ENCODE results near the gene NSD1. TPM values are rescaled to one million over a fixed set of nuclear protein-coding genes. Genes with fewer than 3 reads are reported as not detected.

The NSD1 gene
- polyA plus RNA-seq, 1 donor (not counting 4 experiments of a cell fraction or from before 2014, with no cell fraction given): 13.6 TPM

- Histone ChIP-seq H3K36me3 (ENCODE audit: control insufficient read depth in 2 of 2, extremely low read depth in 1 of 2, insufficient read depth in 2 of 2, low read length in 2 of 2) (peaks cover 3 to 4% of the 10 kb centered on the region in 2 experiments), H3K4me1 (ENCODE audit: control insufficient read depth, extremely low read depth, insufficient read depth, low read length) (no peaks in the 10 kb centered on the region), H3K4me2 (ENCODE audit: control insufficient read depth, extremely low read depth, insufficient read depth, low read depth, low read length) (no peak overlapping the region), H3K27me3 (ENCODE audit: control insufficient read depth, extremely low read depth, insufficient read depth, low read length) (no peaks in the 10 kb centered on the region), H3K9ac (ENCODE audit: control insufficient read depth, extremely low read depth, insufficient read depth, low read length) (no peak overlapping the region), H3K9me3 (ENCODE audit: control insufficient read depth, low read depth, low read length) (no peaks in the 10 kb centered on the region), H3K4me3 (ENCODE audit: control insufficient read depth in 2 of 3, extremely low read depth in 1 of 3, insufficient read depth in 2 of 3, low read depth in 1 of 3, low read length in 3 of 3) (no peak overlapping the region), H4K20me1 (ENCODE audit: control insufficient read depth, extremely low read depth, insufficient read depth, low read length) (no peaks in the 10 kb centered on the region), H2AFZ (ENCODE audit: control insufficient read depth, low read length) (no peak overlapping the region), H3K27ac (ENCODE audit: control insufficient read depth, insufficient read depth, low read length) (no peak overlapping the region), H3K9me1 (ENCODE audit: control insufficient read depth, extremely low read depth, insufficient read depth, low read length) (no peaks in the 10 kb centered on the region), H3K79me2 (ENCODE audit: control insufficient read depth, insufficient read depth, low read length) (peaks cover 40% of the 10 kb centered on the region)
- TF ChIP-seq EZH2 (IDR thresholded peaks at IDR 0.05; ENCODE audit: low read length): no peak
- TF ChIP-seq CTCF (optimal IDR thresholded peaks at IDR 0.05 in 1 of 3, IDR thresholded peaks at IDR 0.05 in 1 of 3, conservative IDR thresholded peaks at IDR 0.05 in 1 of 3; ENCODE audit: extremely low read depth in 1 of 3, insufficient read depth in 2 of 3, low read length in 3 of 3): no peak
- DNase-seq (ENCODE audit: low read depth, low spot score) (no peak), FAIRE-seq (no peak)
- dilution Hi-C loops (cut with MboI; ENCODE audit: extremely low pct_ligation_motif_present, low sequenced_read_pairs): no loop called here
Observed at GRCh38 chr5:177188775-177189174, 55.2 kb downstream of the NSD1 start.

GRCh38 chr5:177189416-177189815, 55.8 kb downstream of the NSD1 start:
- Histone ChIP-seq H3K79me2 (ENCODE audit: control insufficient read depth, insufficient read depth, low read length) (peaks cover 35% of the 10 kb centered on the region), H3K9me3 (ENCODE audit: control insufficient read depth, low read depth, low read length) (no peaks in the 10 kb centered on the region), H3K4me1 (ENCODE audit: control insufficient read depth, extremely low read depth, insufficient read depth, low read length) (peaks cover 4% of the 10 kb centered on the region), H3K27me3 (ENCODE audit: control insufficient read depth, extremely low read depth, insufficient read depth, low read length) (no peaks in the 10 kb centered on the region), H3K9ac (ENCODE audit: control insufficient read depth, extremely low read depth, insufficient read depth, low read length) (no peak overlapping the region), H3K27ac (ENCODE audit: control insufficient read depth, insufficient read depth, low read length) (no peak overlapping the region), H4K20me1 (ENCODE audit: control insufficient read depth, extremely low read depth, insufficient read depth, low read length) (no peaks in the 10 kb centered on the region), H3K9me1 (ENCODE audit: control insufficient read depth, extremely low read depth, insufficient read depth, low read length) (no peaks in the 10 kb centered on the region), H3K36me3 (ENCODE audit: control insufficient read depth in 2 of 2, extremely low read depth in 1 of 2, insufficient read depth in 2 of 2, low read length in 2 of 2) (peaks cover 3 to 4% of the 10 kb centered on the region in 2 experiments), H3K4me2 (ENCODE audit: control insufficient read depth, extremely low read depth, insufficient read depth, low read depth, low read length) (no peak overlapping the region), H3K4me3 (ENCODE audit: control insufficient read depth in 2 of 3, extremely low read depth in 1 of 3, insufficient read depth in 2 of 3, low read depth in 1 of 3, low read length in 3 of 3) (no peak overlapping the region), H2AFZ (ENCODE audit: control insufficient read depth, low read length) (no peak overlapping the region)
- FAIRE-seq (no peak), DNase-seq (ENCODE audit: low read depth, low spot score) (no peak)
- dilution Hi-C loops (cut with MboI; ENCODE audit: extremely low pct_ligation_motif_present, low sequenced_read_pairs): no loop called here
- TF ChIP-seq CTCF (optimal IDR thresholded peaks at IDR 0.05 in 1 of 3, IDR thresholded peaks at IDR 0.05 in 1 of 3, conservative IDR thresholded peaks at IDR 0.05 in 1 of 3; ENCODE audit: extremely low read depth in 1 of 3, insufficient read depth in 2 of 3, low read length in 3 of 3) (no peak), EZH2 (IDR thresholded peaks at IDR 0.05; ENCODE audit: low read length) (no peak)

Data from keratinocyte (primary cell).